ENCODE results near the gene TMEM86A.

DNA sequence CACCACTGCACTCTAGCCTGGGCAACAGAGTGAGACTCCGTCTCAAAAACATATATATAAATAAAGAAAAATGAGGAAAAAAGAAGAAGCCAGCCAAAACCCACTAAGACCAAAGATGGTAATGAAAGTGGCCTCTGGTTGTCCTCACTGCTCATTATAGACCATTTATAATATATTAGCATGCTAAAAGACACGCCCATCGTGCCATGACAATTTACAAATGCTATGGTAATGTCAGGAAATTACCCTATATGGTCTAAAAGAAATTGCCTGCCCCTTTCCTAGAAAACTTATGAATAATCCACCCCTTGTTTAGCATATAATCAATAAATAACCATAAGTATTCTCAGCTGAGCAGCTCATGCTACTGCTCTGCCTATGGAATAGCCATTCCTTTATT is 16.1 kb upstream of the TMEM86A start:
- TF ChIP-seq, protein P1, sequence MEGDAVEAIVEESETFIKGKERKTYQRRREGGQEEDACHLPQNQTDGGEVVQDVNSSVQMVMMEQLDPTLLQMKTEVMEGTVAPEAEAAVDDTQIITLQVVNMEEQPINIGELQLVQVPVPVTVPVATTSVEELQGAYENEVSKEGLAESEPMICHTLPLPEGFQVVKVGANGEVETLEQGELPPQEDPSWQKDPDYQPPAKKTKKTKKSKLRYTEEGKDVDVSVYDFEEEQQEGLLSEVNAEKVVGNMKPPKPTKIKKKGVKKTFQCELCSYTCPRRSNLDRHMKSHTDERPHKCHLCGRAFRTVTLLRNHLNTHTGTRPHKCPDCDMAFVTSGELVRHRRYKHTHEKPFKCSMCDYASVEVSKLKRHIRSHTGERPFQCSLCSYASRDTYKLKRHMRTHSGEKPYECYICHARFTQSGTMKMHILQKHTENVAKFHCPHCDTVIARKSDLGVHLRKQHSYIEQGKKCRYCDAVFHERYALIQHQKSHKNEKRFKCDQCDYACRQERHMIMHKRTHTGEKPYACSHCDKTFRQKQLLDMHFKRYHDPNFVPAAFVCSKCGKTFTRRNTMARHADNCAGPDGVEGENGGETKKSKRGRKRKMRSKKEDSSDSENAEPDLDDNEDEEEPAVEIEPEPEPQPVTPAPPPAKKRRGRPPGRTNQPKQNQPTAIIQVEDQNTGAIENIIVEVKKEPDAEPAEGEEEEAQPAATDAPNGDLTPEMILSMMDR (IDR thresholded peaks at IDR 0.05) = no peak
- TF ChIP-seq POLR2A (IDR thresholded peaks at IDR 0.05) = no peak

All from thyroid gland (tissue), 4 donors.